Endometrium (tissue), 2 donors: ENCODE results near the gene LRRC2.
"Not testable (repeated sequence)": the region's sequence is repeated elsewhere in the genome, so short reads cannot be mapped to it uniquely, and the experiment has no call there.

Source experiments
- FAIRE-seq: peaks from 2 replicates; lab custom pipeline; 2012; peaks lifted over from hg19 to GRCh38; lab: Jason Lieb, UNC
- donor health status: control.
- donor health status: control.

LRRC2 gene

GRCh38 chr3:46523556-46523955 is 42.5 kb downstream of the LRRC2 start:
- FAIRE-seq, result no peak

GRCh38 chr3:46522201-46522600 is 43.9 kb downstream of the LRRC2 start:
- FAIRE-seq, result not testable (repeated sequence)

- FAIRE-seq, result no peak
Measured at GRCh38 chr3:46521096-46521495, 45.0 kb downstream of the LRRC2 start.

GRCh38 chr3:46520531-46520930 is 45.6 kb downstream of the LRRC2 start:
- no peak for FAIRE-seq

GRCh38 chr3:46519952-46520351 is 46.1 kb downstream of the LRRC2 start:
- FAIRE-seq, result peak; percentile 95

- FAIRE-seq, result no peak
Measured at GRCh38 chr3:46517784-46518181, 48.3 kb downstream of the LRRC2 start.

- FAIRE-seq, result no peak
Measured at GRCh38 chr3:46517016-46517783, 48.9 kb downstream of the LRRC2 start.

- no peak for FAIRE-seq
Measured at GRCh38 chr3:46516521-46516920, 49.6 kb downstream of the LRRC2 start.

- no peak for FAIRE-seq
Measured at GRCh38 chr3:46512191-46512749, 53.8 kb downstream of the LRRC2 start.

- FAIRE-seq, result no peak
Measured at GRCh38 chr3:46509661-46510187, 56.4 kb downstream of the LRRC2 start.

- no peak for FAIRE-seq
Measured at GRCh38 chr3:46508850-46509591, 57.1 kb downstream of the LRRC2 start.

- no peak for FAIRE-seq
Measured at GRCh38 chr3:46506526-46506925, 59.6 kb downstream of the LRRC2 start.

- FAIRE-seq, result no peak
Measured at GRCh38 chr3:46505953-46506352, 60.1 kb downstream of the LRRC2 start.

GRCh38 chr3:46504789-46505188 is 61.3 kb downstream of the LRRC2 start:
- no peak for FAIRE-seq

GRCh38 chr3:46503200-46503874 is 62.8 kb downstream of the LRRC2 start:
- no peak for FAIRE-seq

GRCh38 chr3:46501702-46502101 is 64.4 kb downstream of the LRRC2 start:
- peak; percentile 67 for FAIRE-seq

GRCh38 chr3:46500656-46501635 is 65.2 kb downstream of the LRRC2 start:
- FAIRE-seq, result no peak

- no peak for FAIRE-seq
Measured at GRCh38 chr3:46498916-46499519, 67.1 kb downstream of the LRRC2 start.

- FAIRE-seq, result no peak
Measured at GRCh38 chr3:46497556-46498265, 68.4 kb downstream of the LRRC2 start, which contains the start of gene RTP3. TSS of gene RTP3 (plus strand) at chr3:46497976. CDS start at chr3:46498063, 87 bp downstream.
